NOMO-1 treated with DMSO at 0.1 percent for 48 hours (cell line): ENCODE data around the gene RASA2.
A peak's percentile ranks its signal among the peaks of the same experiment; 100 is the strongest.
"Not testable (repeated sequence)": the region's sequence is repeated elsewhere in the genome, so short reads cannot be mapped to it uniquely, and the experiment has no call there.

Experiments
- DNase-seq: peaks from one replicate; lab custom pipeline; 2025; ENCODE audit not compliant: unreplicated experiment; lab: John Stamatoyannopoulos, UW

The RASA2 gene

GRCh38 chr3:141529717-141530414, 43.0 kb downstream of the RASA2 start:
- DNase-seq = no peak

DNA sequence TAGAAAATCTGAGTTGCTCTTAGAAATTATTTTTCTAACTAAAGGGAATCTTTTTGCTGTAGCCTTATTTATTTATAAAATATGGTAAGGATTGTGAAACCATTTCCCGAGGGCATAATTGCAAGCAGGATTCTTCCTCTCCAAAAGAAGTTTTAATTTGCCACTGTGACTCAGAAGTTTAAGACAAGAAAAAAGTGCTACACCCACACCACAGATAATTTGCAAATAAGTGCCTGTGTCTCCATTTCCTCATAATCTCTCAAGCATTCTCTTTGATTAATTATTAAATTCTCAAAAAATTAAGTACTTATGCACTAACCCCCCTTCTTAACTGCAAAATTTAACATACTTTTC, 43.6 kb downstream of the RASA2 start:
- peak; percentile 76 for DNase-seq

DNA sequence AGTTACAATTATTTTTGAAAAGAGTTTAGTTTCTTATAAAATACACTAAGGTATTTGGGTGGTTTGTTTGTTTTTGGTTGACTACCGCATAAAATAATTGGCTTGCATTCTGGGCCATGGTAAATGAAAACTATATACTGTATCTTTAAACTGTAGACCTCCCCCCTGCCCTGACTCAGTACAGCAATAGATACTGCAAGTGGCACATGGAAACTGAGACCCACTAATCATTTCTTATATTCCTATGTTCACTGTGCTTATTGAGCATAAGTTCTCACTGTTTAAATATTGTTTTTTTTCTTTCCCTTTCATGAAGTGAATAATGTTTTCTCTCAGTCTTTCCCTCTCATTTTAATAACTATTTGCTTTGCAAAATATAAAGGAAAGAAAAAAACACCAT, 45.8 kb downstream of the RASA2 start:
- DNase-seq = no peak

DNA sequence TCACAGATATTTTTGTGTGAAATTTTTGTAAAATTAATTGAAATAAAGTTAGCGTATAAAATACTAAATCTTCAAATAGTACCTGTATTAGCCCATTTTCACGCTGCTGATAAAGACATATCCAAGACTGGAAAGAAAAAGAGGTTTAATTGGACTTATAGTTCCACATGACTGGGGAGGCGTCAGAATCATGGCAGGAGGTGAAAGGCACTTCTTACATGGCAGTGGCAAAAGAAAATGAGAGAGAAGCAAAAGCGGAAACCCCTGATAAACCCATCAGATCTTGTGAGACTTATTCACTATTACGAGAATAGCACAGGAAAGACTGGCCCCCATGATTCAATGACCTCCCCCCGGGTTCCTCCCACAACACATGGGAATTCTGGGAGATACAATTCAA, 49.2 kb downstream of the RASA2 start:
- not testable (repeated sequence) for DNase-seq

DNA sequence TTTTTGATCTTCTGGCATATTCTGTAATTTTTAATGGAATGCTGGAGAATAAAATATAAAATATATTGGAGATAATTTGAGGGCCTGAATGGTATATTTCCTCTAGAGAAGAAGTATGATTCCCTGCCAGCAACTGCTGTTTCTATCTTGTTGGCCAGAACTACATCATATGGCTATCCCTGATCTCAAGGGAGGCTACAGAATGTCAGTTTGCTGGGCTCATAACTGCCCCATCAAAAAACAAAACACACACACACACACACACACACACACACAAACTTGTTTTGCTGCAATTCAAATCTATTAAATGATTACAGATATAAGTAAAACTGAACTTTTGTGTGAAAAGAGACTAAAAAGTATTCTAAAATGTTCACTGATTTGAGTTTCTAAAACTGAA, 51.0 kb downstream of the RASA2 start:
- DNase-seq = no peak

DNA sequence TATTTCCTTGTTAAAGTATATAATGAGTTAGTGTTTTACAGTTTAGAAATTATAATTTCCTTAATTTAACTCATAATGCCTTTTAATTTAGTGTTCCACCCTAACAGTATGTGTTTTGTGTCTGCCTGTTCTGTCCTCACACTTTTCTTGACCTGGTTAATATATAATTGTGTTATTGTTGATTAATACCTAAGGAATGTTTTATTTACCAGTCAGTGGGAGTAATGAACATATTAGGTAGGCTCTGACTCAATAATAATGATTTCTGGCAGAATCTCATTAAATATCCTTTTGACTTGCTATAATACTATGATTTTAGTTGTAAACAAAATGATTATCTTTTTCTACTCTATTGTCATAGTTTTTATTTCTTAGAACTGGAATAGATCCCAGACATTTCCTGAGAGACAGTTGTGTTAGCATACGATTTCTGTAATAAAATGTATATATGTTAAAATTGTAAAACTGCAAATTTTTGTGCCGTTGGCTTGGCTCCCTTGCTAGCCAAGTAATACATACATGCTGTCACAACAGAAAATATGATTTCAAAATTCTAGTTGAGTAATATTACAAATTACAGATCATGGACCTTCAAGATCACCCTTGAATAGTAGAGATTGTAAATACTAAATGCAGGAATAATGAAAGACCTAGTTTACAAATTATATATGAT, 51.9 kb downstream of the RASA2 start:
- DNase-seq = peak; percentile 19

DNA sequence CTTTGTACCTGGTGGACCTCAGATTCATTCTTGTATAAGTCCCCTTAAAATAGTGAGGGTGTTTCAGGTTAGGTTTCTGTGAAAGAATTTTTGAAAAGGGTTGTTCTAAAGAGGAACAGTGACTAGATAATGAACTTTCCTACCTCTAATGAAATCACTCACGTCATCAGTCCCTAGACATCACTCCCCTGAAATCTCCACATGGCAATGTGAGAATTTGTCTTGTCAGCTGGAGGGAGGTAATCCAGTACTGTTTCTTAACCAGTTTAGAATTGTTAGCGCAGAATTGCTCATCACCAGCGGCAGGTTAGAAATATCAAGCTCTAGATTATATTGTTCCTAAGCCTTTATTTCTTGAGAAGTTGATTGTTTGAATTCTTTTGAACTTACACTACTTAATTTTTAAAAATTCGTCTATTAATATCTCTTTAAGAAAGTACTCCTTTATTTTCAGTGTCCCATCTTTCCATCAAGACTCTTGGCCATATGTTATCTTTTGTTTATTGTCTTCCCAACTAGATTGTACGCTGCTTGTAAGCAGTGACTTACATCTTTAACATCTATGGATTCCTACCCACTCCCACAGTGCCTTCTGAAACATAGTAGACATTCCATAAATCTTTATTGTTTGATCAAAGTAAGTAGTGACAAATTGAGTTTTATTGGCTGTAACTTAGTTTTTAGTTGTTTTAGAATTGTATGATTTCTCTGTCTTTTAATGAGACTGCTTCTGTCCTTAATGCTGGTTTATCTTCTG, 52.8 kb downstream of the RASA2 start:
- DNase-seq = no peak

GRCh38 chr3:141540531-141540930, 53.7 kb downstream of the RASA2 start:
- DNase-seq = no peak

GRCh38 chr3:141542202-141542969, 55.6 kb downstream of the RASA2 start:
- DNase-seq = no peak

DNA sequence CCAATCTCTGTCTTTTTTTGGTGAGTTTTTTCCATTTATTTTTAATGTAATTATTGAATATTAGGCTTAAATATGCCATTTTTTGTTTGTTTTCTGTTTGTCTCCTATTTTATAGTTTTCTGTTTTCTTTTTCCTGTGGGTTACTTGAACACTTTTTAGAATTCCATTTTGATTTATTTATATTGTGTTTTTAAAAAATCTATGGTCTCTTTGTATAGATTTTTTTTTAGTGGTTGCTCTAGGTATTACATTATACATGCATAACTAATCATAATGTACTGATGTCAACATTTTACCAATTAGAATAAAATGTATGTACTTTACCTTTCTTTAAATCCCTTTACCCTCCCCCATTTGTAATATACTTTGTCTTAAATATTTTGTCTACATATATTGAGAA, 56.2 kb downstream of the RASA2 start:
- DNase-seq = no peak

GRCh38 chr3:141544697-141545096, 57.9 kb downstream of the RASA2 start:
- no peak for DNase-seq

DNA sequence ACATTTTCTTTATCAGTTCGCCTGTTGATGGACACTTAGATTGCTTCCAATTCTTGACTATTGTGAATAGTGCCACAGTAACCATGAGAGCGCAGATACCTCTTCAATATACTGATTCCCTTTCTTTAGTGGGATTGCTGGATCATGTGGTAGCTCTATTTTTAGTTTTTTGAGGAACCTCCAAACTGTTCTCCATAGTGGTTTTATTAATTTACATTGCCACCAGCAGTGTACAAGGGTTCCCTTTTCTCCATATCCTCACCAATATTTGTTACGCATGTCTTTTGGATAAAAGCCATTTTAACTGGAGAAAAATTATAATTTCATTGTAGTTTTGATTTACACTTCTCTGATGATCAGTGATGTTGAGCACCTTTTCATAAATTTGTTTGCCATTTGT, 59.3 kb downstream of the RASA2 start:
- DNase-seq = no peak

DNA sequence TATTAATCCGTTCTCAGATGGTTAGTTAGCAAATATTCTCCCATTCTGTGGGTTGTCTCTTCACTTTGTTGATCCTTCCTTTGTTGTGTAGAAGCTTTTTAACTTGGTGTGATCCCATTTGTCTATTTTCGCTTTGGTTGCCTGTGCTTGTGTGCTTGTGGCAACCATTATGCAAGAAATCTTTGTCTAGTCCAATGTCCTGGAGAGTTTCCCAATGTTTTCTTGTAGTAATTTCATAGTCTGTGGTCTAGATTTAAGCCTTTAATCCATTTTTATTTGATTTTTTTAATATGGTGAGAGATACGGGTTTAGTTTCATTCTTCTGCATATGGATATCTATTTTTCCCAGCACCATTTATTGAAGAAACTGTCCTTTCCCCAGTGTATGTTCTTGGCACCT, 59.8 kb downstream of the RASA2 start:
- no peak for DNase-seq

DNA sequence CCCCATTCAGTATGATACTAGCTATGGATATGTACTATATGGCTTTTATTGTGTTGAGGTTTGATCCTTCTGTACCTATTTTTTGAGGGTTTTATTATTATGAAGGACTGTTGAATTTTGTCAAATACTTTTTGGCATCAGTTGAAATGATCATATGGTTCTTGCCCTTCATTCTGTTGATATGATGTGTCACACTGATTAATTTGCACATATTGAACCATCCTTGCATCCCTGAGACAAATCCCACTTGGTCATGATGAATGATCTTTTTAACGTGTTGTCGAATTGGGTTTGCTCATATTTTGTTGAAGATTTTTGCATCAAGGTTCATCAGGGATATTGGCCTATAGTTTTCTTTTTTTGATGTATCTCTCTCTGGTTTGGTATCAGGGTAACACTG, 61.0 kb downstream of the RASA2 start:
- no peak for DNase-seq

DNA sequence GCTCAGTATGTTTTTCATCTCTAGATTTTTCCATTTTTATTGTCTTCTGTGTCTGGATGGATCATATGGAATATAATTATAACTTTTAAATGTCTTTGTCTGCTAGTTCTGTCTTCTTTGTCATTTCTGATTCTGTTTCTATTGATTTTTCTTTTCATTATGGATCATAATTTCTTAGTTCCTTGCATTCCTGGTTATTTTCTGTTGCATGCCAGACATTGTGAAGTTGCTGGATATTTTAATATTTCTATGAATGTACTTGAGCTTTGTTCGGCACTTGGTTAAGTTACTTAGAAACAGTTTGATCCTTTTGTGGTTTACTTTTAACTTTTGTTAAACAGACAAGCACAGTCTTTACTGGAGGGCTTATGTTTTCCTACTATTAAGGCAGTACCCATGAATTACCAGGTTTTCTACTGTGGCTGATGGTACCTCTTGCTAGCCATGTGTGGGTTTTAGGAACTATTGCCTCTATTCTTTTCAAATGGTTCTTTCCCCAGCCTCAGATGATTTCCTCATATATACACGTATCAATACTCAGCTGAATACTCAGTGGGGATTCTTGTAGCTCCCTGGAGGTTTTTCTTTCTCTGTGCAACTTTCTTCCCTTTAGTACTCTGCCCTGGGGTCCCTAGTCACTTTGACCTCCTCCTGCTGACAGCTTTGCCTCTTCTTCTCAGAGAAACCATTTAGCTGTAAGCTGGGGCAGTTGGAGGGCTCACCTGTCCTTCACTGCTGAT, 64.3 kb downstream of the RASA2 start:
- no peak for DNase-seq

- no peak for DNase-seq
Observed at GRCh38 chr3:141552440-141552991, 65.7 kb downstream of the RASA2 start.

DNA sequence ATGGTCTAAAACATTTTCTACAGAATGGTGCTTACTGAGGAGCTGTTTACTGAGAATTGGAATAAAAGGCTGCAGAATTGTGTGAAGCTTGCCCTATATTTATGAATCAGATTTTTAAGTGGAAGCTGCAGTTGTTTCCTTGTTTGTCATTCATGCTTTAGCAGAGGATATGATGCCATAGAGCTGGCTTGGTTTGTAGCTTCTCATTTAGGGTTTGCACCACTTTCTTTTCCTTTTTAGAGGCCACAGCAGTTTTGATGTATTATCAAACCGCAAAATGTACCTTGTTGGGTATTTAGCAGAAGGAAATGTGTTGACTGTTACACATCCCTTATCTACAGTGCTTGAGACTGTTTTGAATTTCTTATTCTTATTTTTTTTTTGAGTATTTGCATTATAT, 66.2 kb downstream of the RASA2 start:
- DNase-seq = peak; percentile 95

GRCh38 chr3:141556034-141556433, 69.2 kb downstream of the RASA2 start:
- no peak for DNase-seq

- peak; percentile 98 for DNase-seq
Observed at GRCh38 chr3:141557961-141558706, 71.3 kb downstream of the RASA2 start.
